Fibroblast of pulmonary artery (primary cell): ENCODE data around the gene CREG2.

ENCODE experiments used
- DNase-seq: peaks from one replicate; pipeline ENCODE4 v3.0.0-alpha.2; 2010; ENCODE audit warnings: low read depth
- H3K4me3 ChIP-seq: replicated peaks from 2 replicates; pipeline ENCODE4 v1.5.1; 2011; ENCODE audit warnings: low read depth, mild to moderate bottlenecking, control low read depth, low read length, moderate library complexity
- CTCF ChIP-seq: IDR thresholded peaks from 2 replicates; pipeline ENCODE4 v1.5.1; 2011; ENCODE audit warnings: mild to moderate bottlenecking, control low read depth, low read length, inconsistent platforms; ENCODE audit errors: missing control alignments

Gene CREG2

GRCh38 chr2:101308432-101309210, 78.7 kb downstream of the CREG2 start, which contains the start of gene RNF149:
TSS of gene RNF149 (minus strand) at chr2:101308701. CDS start at chr2:101308588, 113 bp downstream.
- no peak for TF ChIP-seq CTCF
- H3K4me3 ChIP-seq, result peak within 1 kb of the TSS; percentile 87
- DNase-seq, result peak; percentile 93

GRCh38 chr2:101307950-101308431, 79.3 kb downstream of the CREG2 start:
- no peak for TF ChIP-seq CTCF
- peak; percentile 14 for DNase-seq
- peak overlapping the region; percentile 87 for H3K4me3 ChIP-seq

GRCh38 chr2:101307503-101307902, 79.8 kb downstream of the CREG2 start:
- peak overlapping the region; percentile 87 for H3K4me3 ChIP-seq
- peak; percentile 8 for DNase-seq
- no peak for TF ChIP-seq CTCF

- no peak for TF ChIP-seq CTCF
- H3K4me3 ChIP-seq, result peak overlapping the region; percentile 87
- DNase-seq, result no peak
Observed at GRCh38 chr2:101306410-101306809, 80.9 kb downstream of the CREG2 start.

GRCh38 chr2:101305492-101306078, 81.7 kb downstream of the CREG2 start:
- peak overlapping the region; percentile 87 for H3K4me3 ChIP-seq
- TF ChIP-seq CTCF, result no peak
- DNase-seq, result peak; percentile 63

- H3K4me3 ChIP-seq, result no peak overlapping the region
- TF ChIP-seq CTCF, result no peak
Observed at GRCh38 chr2:101305035-101305434, 82.3 kb downstream of the CREG2 start.

More at GRCh38 chr2:101305035-101305434, 82.3 kb downstream of the CREG2 start:
- DNase-seq, result no peak
